Sigmoid colon (tissue), 7 donors: ENCODE results near the gene DNAJC6. TPM values are rescaled to one million over a fixed set of nuclear protein-coding genes. Genes with fewer than 3 reads are reported as not detected.

Experiments
- DNase-seq: peaks from one replicate; pipeline ENCODE4 v3.0.0-alpha.2; 2019
- H3K27ac ChIP-seq, 4 donors: fragments of 200-600 bp; sonication (generic); one replicate each; pipeline ENCODE4 v1.5.1; 2016 to 2019; ENCODE audit warnings: mild to moderate bottlenecking in 1 of 4
- H3K27me3 ChIP-seq, 3 donors: fragments of 200-600 bp; sonication (generic); one replicate each; pipeline ENCODE4 v1.5.1; 2019; ENCODE audit warnings: mild to moderate bottlenecking in 1 of 3
- H3K36me3 ChIP-seq, 4 donors: fragments of 200-600 bp; sonication (generic); one replicate each; pipeline ENCODE4 v1.5.1; 2016 to 2019
- H3K4me1 ChIP-seq, 4 donors: fragments of 200-600 bp; sonication (generic); one replicate each; pipeline ENCODE4 v1.5.1; 2017 to 2019
- H3K4me3 ChIP-seq, 4 donors: fragments of 200-600 bp; sonication (generic); one replicate each; pipeline ENCODE4 v1.5.1; 2017 to 2019; ENCODE audit warnings: mild to moderate bottlenecking in 2 of 4, moderate library complexity in 1 of 4
- H3K9me3 ChIP-seq, 4 donors: fragments of 200-600 bp in 3 of 4; sonication (generic) in 3 of 4; one replicate each; pipeline versions ENCODE4 v1.5.1 to v1.6.1; 2013 to 2019
- CTCF ChIP-seq, 4 experiments: fragments of 450-650 bp in 3 of 4; fragments of 200-600 bp in 1 of 4; IDR thresholded peaks; one replicate each; pipeline ENCODE4 v1.5.1; 2016 to 2019; ENCODE audit warnings: antibody characterized with exemption in 4 of 4, mild to moderate bottlenecking in 3 of 4, moderate library complexity in 2 of 4
- EP300 ChIP-seq, 4 donors: sonication (generic); formaldehyde crosslinking; IDR thresholded peaks; one replicate each; pipeline ENCODE4 v1.6.1; 2017; ENCODE audit warnings: antibody characterized with exemption in 4 of 4
- POLR2A ChIP-seq, 2 donors: fragments of 450-650 bp; IDR thresholded peaks; one replicate each; pipeline ENCODE4 v1.6.1; 2016; ENCODE audit warnings: antibody characterized with exemption in 2 of 2, mild to moderate bottlenecking in 2 of 2, moderate library complexity in 2 of 2
- POLR2AphosphoS5 ChIP-seq, 4 donors: sonication (generic); formaldehyde crosslinking; IDR thresholded peaks; one replicate each; pipeline ENCODE4 v1.6.1; 2017; ENCODE audit warnings: antibody characterized with exemption in 4 of 4
- WGBS, 2 donors: extraction: QIAGEN DNeasy Blood & Tissue Kit; methylation state at CpG; one replicate each; pipeline ENCODE4 v1.1.7; 2013; 5-methylcytosine and 5-hydroxymethylcytosine counted together
- intact Hi-C: fragments of 100-400 bp; cut with DNase I; formaldehyde crosslinking; loops from one replicate; pipeline ENCODE4 v1.15.1; 2023
- polyA plus RNA-seq, 3 donors: library from polyadenylated mRNA; stranded (reverse); fragments of 200-250 nt; gene quantifications; one replicate each; pipeline ENCODE4 v1.2.3, GENCODE V29; 2013
- total RNA-seq, 4 donors: library from RNA; depleted of rRNA; stranded (reverse); fragments of >200 nt; gene quantifications; one replicate each; pipeline ENCODE4 v1.1.0, GENCODE V29; 2016
- donor health status: healthy with polysubstance abuse.
- donor health status: Bipolar disorder and iron deficiency.
- donor health status: healthy.

The DNAJC6 gene
- total and polyA plus RNA-seq, 7 donors, result 0.23 to 7.1 (median 3.9) TPM

- TF ChIP-seq POLR2AphosphoS5 (IDR thresholded peaks at IDR 0.05) (no peak), CTCF (IDR thresholded peaks at IDR 0.05) (no peak), POLR2A (IDR thresholded peaks at IDR 0.05) (no peak), EP300 (IDR thresholded peaks at IDR 0.05) (no peak)
- Histone ChIP-seq H3K4me1 (no peaks in the 10 kb centered on the region), H3K4me3 (no peak overlapping the region), H3K27ac (no peak overlapping the region), H3K9me3 (no peaks in the 10 kb centered on the region), H3K27me3 (no peaks in the 10 kb centered on the region), H3K36me3 (no peaks in the 10 kb centered on the region)
- intact Hi-C loops, result no loop called here
- WGBS, 2 donors, result 95% methylated on average over 6 of the region's 6 CpGs
- no peak for DNase-seq
Measured at GRCh38 chr1:65357291-65357960, 48.1 kb downstream of the DNAJC6 start.

- no peak overlapping the region for H3K4me3 ChIP-seq
- TF ChIP-seq POLR2AphosphoS5 (IDR thresholded peaks at IDR 0.05), result no peak
- TF ChIP-seq EP300 (IDR thresholded peaks at IDR 0.05), result no peak
- no peak for TF ChIP-seq CTCF (IDR thresholded peaks at IDR 0.05)
- no peak for TF ChIP-seq POLR2A (IDR thresholded peaks at IDR 0.05)
- H3K36me3 ChIP-seq, result no peaks in the 10 kb centered on the region
- no peaks in the 10 kb centered on the region for H3K9me3 ChIP-seq
- no peak for DNase-seq
- no peak overlapping the region for H3K27ac ChIP-seq
- no peaks in the 10 kb centered on the region for H3K27me3 ChIP-seq
- H3K4me1 ChIP-seq, result no peaks in the 10 kb centered on the region
- WGBS, 2 donors, result 83 to 85% methylated on average over 3 of the region's 3 CpGs
- intact Hi-C loops, result no loop called here
Measured at GRCh38 chr1:65359888-65360287, 50.5 kb downstream of the DNAJC6 start.

GRCh38 chr1:65360648-65361047 is 51.3 kb downstream of the DNAJC6 start:
- Histone ChIP-seq H3K9me3 (no peaks in the 10 kb centered on the region), H3K27me3 (no peaks in the 10 kb centered on the region), H3K4me3 (no peak overlapping the region), H3K27ac (no peak overlapping the region), H3K36me3 (no peaks in the 10 kb centered on the region), H3K4me1 (no peaks in the 10 kb centered on the region)
- TF ChIP-seq POLR2AphosphoS5 (IDR thresholded peaks at IDR 0.05), result no peak
- no peak for TF ChIP-seq POLR2A (IDR thresholded peaks at IDR 0.05)
- TF ChIP-seq EP300 (IDR thresholded peaks at IDR 0.05), result no peak
- no peak for TF ChIP-seq CTCF (IDR thresholded peaks at IDR 0.05)
- 68 to 80% methylated on average over 5 of the region's 5 CpGs for WGBS, 2 donors
- no peak for DNase-seq
- intact Hi-C loops, result no loop called here

GRCh38 chr1:65362545-65362944 is 53.2 kb downstream of the DNAJC6 start:
- intact Hi-C loops, result no loop called here
- no peak overlapping the region for H3K4me3 ChIP-seq
- 97 to 98% methylated on average over 3 of the region's 3 CpGs for WGBS, 2 donors
- H3K9me3 ChIP-seq, result no peaks in the 10 kb centered on the region
- no peak for DNase-seq
- no peak overlapping the region for H3K27ac ChIP-seq
- no peak for TF ChIP-seq POLR2AphosphoS5 (IDR thresholded peaks at IDR 0.05)
- no peak for TF ChIP-seq POLR2A (IDR thresholded peaks at IDR 0.05)
- TF ChIP-seq EP300 (IDR thresholded peaks at IDR 0.05), result no peak
- no peak for TF ChIP-seq CTCF (IDR thresholded peaks at IDR 0.05)
- no peaks in the 10 kb centered on the region for H3K36me3 ChIP-seq
- no peaks in the 10 kb centered on the region for H3K27me3 ChIP-seq
- no peaks in the 10 kb centered on the region for H3K4me1 ChIP-seq

- H3K36me3 ChIP-seq, result no peaks in the 10 kb centered on the region
- H3K27ac ChIP-seq, result no peak overlapping the region
- DNase-seq, result no peak
- 90 to 92% methylated on average over 2 of the region's 2 CpGs for WGBS, 2 donors
- TF ChIP-seq POLR2AphosphoS5 (IDR thresholded peaks at IDR 0.05) (no peak), POLR2A (IDR thresholded peaks at IDR 0.05) (no peak), CTCF (IDR thresholded peaks at IDR 0.05) (no peak), EP300 (IDR thresholded peaks at IDR 0.05) (no peak)
- H3K4me3 ChIP-seq, result no peak overlapping the region
- intact Hi-C loops, result no loop called here
- no peaks in the 10 kb centered on the region for H3K4me1 ChIP-seq
- no peaks in the 10 kb centered on the region for H3K9me3 ChIP-seq
- no peaks in the 10 kb centered on the region for H3K27me3 ChIP-seq
Measured at GRCh38 chr1:65363484-65363883, 54.1 kb downstream of the DNAJC6 start.
